HG02884 (cell line): ENCODE measurements around the gene DPYD.

ENCODE experiments used
- ATAC-seq: cut with Tn5 transposase; IDR thresholded peaks from one replicate; pipeline ENCODE4 v1.9.1; 2021; ENCODE audit warnings: mild to moderate bottlenecking, moderate library complexity; ENCODE audit not compliant: unreplicated experiment

Gene DPYD

DNA sequence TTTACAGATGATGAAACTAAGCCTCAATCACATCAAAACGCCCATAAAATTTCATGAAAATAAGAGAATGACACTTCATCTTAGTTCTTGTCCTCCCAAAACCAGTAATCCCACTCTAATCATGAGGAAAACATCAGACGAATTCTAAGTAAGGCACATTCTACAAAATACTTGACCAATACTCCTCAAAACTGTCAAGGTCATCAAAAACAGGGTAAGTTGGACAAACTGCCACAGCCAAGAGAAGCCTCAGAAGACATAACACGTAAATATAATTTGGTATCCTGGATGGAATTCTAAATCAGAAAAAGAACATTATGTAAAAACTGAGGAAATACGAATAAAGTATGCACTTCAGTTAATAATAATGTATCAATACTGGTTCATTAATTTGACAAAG, 128.2 kb downstream of the DPYD start:
- ATAC-seq = no peak

DNA sequence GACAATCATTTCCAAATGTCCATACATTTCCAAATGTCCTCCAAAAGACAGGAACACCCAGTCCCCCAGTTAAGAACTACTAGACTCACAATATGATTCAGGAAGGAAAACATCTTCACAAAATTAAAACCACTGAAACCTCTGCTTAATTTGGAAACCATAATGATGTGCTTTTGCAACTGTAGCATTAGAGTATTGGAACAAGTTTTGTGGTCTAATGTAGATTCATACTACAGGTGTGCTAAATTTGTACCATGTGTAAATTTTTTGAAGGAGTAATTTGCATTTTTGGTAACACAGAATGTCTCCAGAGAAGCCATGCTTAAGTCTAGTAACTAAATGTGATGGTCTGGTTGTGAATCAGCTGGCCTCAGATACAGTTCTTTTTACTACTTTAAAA, 129.6 kb downstream of the DPYD start:
- ATAC-seq = peak; percentile 93

DNA sequence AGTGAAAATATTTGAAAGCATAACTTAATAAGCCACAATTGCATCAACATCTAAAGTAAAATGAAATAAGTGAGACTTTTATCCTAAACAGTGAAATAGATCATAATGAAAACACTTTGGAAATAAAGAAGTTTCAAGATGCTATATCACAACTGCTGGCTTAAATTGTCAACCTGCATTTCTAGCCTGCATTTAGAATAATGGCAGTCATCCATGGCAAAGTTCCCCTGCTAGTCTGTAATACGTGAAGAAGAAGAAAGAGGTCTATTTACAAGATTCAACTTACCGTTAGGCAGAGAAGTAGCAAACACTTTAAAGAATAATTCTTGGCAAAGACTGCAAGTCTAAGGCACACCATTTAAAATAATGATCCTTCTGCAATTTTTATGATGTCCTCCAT, 133.6 kb downstream of the DPYD start:
- no peak for ATAC-seq

DNA sequence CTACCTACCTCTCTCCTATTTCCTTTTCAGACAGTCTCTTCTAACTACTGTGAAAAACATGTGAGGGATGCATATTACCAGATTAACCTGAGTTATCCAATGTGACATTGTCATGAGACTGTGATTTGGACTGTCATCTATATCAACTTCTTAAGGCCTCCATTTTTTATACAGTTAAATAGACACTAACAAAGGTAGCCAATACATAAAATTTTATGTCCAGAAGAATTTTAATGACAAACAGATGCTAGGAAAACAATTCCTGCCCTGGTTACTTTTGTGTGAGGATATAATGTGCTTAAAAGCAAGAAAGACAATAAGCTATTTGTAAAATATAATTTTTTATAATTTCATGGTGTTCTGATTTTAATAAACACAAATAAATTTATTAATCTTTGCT, 136.2 kb downstream of the DPYD start:
- no peak for ATAC-seq

DNA sequence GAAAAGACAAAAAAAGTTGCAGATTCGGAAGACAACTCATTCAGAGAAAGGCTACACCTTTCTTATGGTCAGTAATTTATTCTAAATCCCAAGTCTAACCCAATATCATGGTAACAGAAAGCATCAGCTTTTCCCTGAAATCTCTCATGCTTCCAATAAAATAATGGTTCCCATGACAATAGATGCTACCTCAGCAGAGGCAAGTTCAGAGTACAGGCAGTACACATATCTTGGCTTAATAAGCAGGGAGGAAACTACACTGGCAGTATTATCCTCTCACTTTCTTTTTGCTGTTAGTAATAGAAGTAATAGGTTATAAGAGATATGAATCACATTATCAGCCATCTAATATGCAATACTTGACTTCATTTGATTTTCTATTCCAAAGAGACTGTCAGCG, 137.1 kb downstream of the DPYD start:
- no peak for ATAC-seq

- no peak for ATAC-seq
Measured at GRCh38 chr1:97781762-97782337, 139.0 kb downstream of the DPYD start.

GRCh38 chr1:97780884-97781283, 139.9 kb downstream of the DPYD start:
- peak; percentile 50 for ATAC-seq

DNA sequence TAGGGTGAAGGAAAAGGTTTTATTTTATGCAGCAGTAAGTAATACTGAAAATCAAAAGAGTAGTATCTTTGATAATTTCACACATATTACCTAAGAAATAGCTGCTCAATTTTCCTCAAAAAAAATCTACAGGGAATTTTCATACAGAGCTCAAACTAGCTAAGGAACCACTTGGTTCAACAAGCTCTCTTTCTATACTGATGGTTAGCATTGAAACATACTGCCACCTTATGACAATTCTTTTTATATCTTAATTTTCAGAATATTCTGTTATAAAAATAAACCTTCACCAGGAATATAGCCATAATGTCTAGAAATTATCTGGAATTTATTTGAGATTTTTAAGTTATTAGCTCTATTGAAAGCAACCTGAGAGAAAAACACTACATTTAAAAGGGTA, 142.1 kb downstream of the DPYD start:
- ATAC-seq = no peak

DNA sequence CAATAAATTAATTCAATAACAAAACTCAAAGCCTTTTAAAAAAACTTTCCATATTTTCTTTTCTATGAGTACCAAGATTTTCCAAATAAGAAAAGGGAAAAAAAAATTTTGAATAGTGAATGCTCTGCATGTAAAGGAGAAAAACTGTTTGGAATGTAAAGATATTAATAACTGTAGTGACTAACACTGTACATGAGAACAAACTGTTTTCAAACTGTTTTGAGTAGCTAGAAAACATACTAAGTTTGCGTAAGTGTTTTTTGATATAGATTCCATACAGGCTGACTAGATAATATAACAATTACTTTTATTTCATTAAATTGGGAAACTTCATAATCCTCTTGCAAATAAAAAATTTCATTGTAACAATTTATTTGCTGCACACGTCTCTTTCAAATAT, 150.5 kb downstream of the DPYD start:
- ATAC-seq = no peak

DNA sequence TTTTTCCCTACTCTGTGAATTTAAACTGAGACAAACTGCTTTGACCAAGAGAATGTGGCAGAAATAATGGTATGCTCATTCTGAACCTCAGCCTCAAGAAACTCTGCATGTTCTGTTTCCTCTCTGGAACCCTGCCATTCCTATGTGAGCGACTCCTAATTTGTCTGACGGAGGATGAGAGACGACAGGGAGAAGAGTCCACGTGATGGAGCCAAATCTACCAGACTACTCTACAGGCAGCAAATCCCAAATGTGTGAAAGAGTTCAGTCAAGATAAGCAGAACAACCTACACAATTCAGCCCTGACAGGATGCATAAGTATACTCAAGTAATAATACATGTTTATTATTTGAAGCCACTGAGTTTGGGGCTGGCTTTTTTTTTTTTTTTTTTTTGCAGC, 153.5 kb downstream of the DPYD start:
- ATAC-seq = no peak

GRCh38 chr1:97764991-97765390, 155.8 kb downstream of the DPYD start:
- ATAC-seq = no peak

DNA sequence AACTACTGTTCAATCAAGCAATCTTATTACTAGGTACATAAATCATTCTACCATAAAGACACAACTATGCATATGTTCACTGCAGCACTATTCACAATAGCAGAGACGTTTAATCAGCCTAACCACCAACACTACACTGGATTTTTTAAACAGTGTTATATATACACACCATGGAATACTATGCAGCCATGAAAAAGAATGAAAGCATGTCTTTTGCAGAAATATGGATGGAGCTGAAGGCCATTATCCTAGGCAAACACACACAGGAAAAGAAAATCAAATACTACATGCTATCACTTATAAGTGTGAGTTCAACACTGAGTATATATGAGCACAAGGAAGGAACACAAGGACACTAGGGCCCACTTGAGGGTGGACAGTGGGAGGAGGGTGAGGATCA, 159.2 kb downstream of the DPYD start:
- ATAC-seq = no peak

DNA sequence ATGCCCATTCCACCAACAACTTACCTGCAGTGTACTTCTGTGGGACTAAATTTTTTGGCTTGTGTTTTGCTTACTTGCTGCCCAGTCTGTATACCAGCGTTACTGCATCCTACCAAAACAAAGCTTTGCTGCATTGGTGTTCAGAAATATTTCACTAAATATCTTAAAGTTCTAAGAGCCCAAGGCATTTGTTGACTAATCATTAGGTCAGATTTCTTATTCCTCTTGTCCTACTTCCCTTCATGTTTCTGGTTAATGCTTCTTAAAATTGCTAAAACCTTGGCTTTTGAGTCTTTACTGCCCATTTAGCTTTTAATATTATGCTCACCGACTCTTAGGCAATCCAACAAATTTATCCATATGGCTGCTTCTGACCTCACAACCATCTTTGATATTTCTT, 161.8 kb downstream of the DPYD start:
- no peak for ATAC-seq

DNA sequence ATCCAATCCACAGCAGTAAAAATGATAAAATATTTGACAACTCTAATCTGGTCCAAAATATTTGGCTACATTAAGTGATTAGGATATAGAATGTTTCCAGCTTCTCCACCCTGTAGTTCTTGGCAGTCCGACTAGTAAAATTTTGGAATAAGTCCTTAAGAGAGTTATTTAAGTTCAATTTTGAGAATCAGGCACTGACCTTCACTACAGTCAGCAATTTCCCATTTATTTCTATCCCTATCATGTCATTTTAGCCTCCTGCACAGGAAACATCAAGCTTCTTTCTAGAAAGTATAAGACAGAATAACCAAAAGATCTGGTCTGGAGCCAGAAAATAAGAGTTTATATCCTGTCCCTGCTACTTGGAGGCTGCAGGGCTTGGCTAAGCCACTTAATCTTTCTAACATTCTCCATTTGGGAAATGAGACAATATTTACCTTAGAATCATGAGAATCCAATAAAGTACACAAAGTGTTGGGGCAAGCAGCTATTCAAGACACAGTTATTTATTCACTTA, 162.2 kb downstream of the DPYD start:
- no peak for ATAC-seq

DNA sequence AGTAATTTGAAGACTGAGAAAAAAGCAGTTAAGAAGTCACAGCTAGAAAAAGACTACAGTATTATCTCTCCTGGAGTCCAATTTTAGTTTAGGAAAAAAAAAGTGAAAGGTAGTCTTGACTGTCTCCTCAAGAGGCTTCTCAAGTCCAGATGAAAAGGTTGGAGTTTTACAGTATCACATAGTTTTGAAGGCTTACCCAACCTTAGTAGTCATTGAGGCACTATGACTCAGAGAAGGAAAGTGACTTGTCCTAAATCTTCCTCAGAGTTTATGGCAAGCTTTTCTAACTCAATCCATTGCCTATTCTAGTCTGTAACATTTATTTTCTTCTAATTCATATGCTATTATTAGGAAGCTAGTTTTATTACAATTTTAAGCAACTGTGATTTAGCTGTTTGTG, 174.9 kb downstream of the DPYD start:
- ATAC-seq = no peak

DNA sequence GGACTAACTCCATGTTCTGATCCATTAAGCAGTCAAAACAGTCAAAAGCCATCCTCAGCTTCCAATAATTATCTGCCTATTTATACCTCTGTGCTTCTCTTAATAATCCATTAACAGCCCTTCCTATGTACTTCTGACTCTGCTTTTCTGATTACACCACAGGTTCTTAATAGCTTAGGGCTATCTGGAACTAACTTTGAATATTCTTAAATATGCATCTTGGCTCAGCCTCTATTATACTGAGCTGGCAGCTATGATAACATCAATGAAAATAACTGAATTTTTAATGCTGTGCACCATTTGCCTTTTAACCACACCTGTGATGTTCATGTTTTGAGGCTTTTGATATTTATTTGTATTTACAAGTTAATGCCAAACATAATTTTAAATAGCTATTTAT, 175.9 kb downstream of the DPYD start:
- no peak for ATAC-seq

GRCh38 chr1:97743129-97743528, 177.7 kb downstream of the DPYD start:
- ATAC-seq = no peak

DNA sequence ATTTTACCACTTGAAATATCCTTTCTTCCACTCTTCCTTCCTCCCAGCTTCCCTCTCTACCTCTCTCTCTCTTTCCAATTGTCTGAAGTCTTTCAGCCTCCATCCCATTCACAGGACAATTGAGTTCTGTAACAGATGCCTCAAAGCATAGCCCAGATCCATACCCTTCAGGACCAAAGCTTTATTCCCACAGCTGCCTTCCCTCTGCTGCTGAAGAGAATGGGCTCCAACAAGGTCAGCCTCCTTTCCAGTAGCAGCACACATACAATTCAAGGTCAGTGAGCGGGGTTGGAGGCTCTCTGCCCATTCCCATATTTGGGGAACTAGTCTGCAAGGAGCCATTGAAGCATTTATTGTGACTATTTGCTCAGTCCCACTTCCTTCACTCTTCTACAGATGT, 179.9 kb downstream of the DPYD start:
- no peak for ATAC-seq

GRCh38 chr1:97739596-97740103, 181.2 kb downstream of the DPYD start:
- ATAC-seq = no peak

- no peak for ATAC-seq
Measured at GRCh38 chr1:97738270-97738669, 182.6 kb downstream of the DPYD start.

GRCh38 chr1:97730271-97730670, 190.6 kb downstream of the DPYD start:
- no peak for ATAC-seq

GRCh38 chr1:97728436-97728835, 192.4 kb downstream of the DPYD start:
- no peak for ATAC-seq

- ATAC-seq = no peak
Measured at GRCh38 chr1:97727029-97727428, 193.8 kb downstream of the DPYD start.
